Mesendoderm (in vitro differentiated cells): ENCODE measurements around the gene ST7.

Source experiments
- DNase-seq: peaks from one replicate; pipeline ENCODE4 v3.0.0; 2013
- H2AK5ac ChIP-seq: 2 replicates; pipeline ENCODE4 v1.6.1; 2013; ENCODE audit warnings: low read length, inconsistent platforms
- H2BK120ac ChIP-seq: 2 replicates; pipeline ENCODE4 v1.6.1; 2013; ENCODE audit warnings: low read depth, mild to moderate bottlenecking, low read length, moderate library complexity, mixed read lengths
- H2BK15ac ChIP-seq: replicated peaks from 2 replicates; pipeline ENCODE4 v1.6.1; 2013; ENCODE audit warnings: low read depth, mild to moderate bottlenecking, moderate library complexity
- H2BK5ac ChIP-seq: 2 replicates; pipeline ENCODE4 v1.6.1; 2013; ENCODE audit warnings: low read length, inconsistent platforms
- H3K18ac ChIP-seq: 2 replicates; pipeline ENCODE4 v1.6.1; 2013; ENCODE audit warnings: mild to moderate bottlenecking, low read length, mixed read lengths
- H3K23ac ChIP-seq: one replicate; pipeline ENCODE4 v1.6.1; 2013; ENCODE audit warnings: low read length
- H3K27ac ChIP-seq: 2 replicates; pipeline ENCODE4 v1.5.1; 2013; ENCODE audit warnings: low read depth, mild to moderate bottlenecking, inconsistent platforms, low read length, moderate library complexity
- H3K27me3 ChIP-seq: 2 replicates; pipeline ENCODE4 v1.6.1; 2013; ENCODE audit warnings: low read length, control low read depth, mild to moderate bottlenecking, inconsistent platforms; ENCODE audit not compliant: insufficient read depth, poor library complexity
- H3K36me3 ChIP-seq: 2 replicates; pipeline ENCODE4 v1.6.1; 2013; ENCODE audit warnings: low read length, inconsistent platforms; ENCODE audit not compliant: control insufficient read depth, insufficient read depth
- H3K4ac ChIP-seq: one replicate; pipeline ENCODE4 v1.6.1; 2013; ENCODE audit warnings: low read depth, mild to moderate bottlenecking, low read length, moderate library complexity
- H3K4me1 ChIP-seq: 2 replicates; pipeline ENCODE4 v1.6.1; 2013; ENCODE audit warnings: low read depth, low read length, inconsistent platforms; ENCODE audit not compliant: control insufficient read depth
- H3K4me2 ChIP-seq: 2 replicates; pipeline ENCODE4 v1.6.1; 2013; ENCODE audit warnings: low read length
- H3K4me3 ChIP-seq: 2 replicates; pipeline ENCODE4 v1.5.1; 2013; ENCODE audit warnings: mild to moderate bottlenecking, low read length
- H3K56ac ChIP-seq: one replicate; pipeline ENCODE4 v1.6.1; 2013; ENCODE audit warnings: low read length
- H3K79me1 ChIP-seq: 2 replicates; pipeline ENCODE4 v1.6.1; 2013; ENCODE audit warnings: low read length, inconsistent platforms
- H3K79me2 ChIP-seq: 2 replicates; pipeline ENCODE4 v1.6.1; 2013; ENCODE audit warnings: mild to moderate bottlenecking, low read length; ENCODE audit not compliant: control insufficient read depth, insufficient read depth
- H3K9ac ChIP-seq: 2 replicates; pipeline ENCODE4 v1.6.1; 2013; ENCODE audit warnings: low read length, inconsistent platforms
- H4K5ac ChIP-seq: one replicate; pipeline ENCODE4 v1.6.1; 2013; ENCODE audit warnings: low read length
- H4K8ac ChIP-seq: one replicate; pipeline ENCODE4 v1.6.1; 2013; ENCODE audit warnings: low read depth, mild to moderate bottlenecking, control low read depth, low read length, moderate library complexity
- WGBS: extraction: QIAGEN DNeasy Blood & Tissue Kit; methylation state at CpG from one replicate; pipeline ENCODE4 v1.1.7; 2013; ENCODE audit warnings: low lambda C conversion rate, missing lambda C conversion rate; ENCODE audit not compliant: insufficient coverage; ENCODE audit errors: extremely low coverage; 5-methylcytosine and 5-hydroxymethylcytosine counted together

Gene ST7

DNA sequence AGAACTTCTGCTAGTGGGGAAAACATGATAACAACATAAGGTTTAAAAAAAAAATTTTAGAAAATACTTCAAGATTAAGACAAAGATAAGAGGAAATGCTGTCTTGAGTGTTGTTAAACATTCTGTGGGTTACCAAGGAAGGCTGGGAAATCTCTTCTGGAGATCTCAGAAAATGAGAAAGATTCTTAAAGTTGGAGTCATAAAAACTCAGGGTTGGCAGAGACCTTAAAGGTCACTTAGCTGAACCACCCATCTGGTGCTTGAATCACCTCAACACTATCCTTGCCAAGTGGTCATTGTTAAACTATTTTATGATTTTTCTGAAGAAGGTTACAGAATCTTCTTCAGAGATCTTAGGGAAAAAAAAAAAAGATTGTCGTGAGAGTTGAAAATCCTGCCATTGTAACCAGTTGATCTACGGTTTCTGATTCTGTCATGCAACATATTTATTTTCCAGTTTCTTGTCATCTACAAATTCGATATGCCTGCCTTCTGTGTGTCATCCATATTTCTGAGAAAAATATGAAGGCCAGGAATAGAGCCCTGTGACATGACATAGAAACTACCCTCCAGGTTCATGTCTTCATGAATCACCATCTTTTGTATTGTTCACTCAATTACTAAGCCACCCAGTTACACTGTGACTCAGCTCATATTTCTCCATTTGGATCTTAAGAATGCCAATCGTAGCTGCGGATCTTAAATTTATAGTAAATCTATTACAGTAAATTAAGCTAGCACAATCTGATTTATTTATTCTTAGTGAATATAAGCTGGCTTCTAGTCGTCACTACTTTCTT lies 179.2 kb downstream of the ST7 start:
- Histone ChIP-seq H3K18ac (no peak overlapping the region), H4K8ac (no peak overlapping the region), H3K36me3 (no peaks in the 10 kb centered on the region), H4K5ac (no peak overlapping the region), H3K79me1 (no peaks in the 10 kb centered on the region), H3K79me2 (no peaks in the 10 kb centered on the region), H3K9ac (no peak overlapping the region), H2AK5ac (no peak overlapping the region), H2BK5ac (no peak overlapping the region), H3K4me1 (no peaks in the 10 kb centered on the region), H2BK15ac (no peak overlapping the region), H3K27me3 (no peaks in the 10 kb centered on the region), H3K4ac (no peak overlapping the region), H3K4me2 (no peak overlapping the region), H2BK120ac (no peak overlapping the region), H3K23ac (no peak overlapping the region), H3K27ac (no peak overlapping the region), H3K4me3 (no peak overlapping the region), H3K56ac (no peak overlapping the region)
- WGBS, result no CpG with 5 or more reads among the region's 6 CpGs
- DNase-seq, result no peak

DNA sequence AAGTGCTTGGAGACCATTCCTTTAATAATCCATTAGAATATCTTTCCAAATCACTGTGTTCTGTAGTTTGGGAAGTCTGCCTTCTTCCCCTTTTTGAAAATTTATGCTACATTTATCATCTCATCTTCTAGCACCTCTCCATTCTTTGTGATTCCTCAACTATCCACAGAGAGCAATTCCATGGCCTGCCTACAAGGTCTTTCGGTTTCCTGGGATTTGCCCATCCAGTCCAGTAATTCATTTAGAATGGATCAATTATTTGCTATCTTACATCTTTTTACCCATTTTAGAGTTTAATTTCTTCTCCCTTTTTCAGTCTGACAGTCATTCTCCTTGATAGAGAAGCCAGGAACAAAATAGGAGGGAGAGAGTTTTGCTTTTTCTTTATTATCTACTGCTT lies 179.8 kb downstream of the ST7 start:
- no peak overlapping the region for H2AK5ac ChIP-seq
- no peak overlapping the region for H2BK5ac ChIP-seq
- no peak overlapping the region for H4K5ac ChIP-seq
- H3K79me1 ChIP-seq, result no peaks in the 10 kb centered on the region
- H2BK120ac ChIP-seq, result no peak overlapping the region
- H3K27me3 ChIP-seq, result no peaks in the 10 kb centered on the region
- H2BK15ac ChIP-seq, result no peak overlapping the region
- H3K4ac ChIP-seq, result no peak overlapping the region
- no peak overlapping the region for H4K8ac ChIP-seq
- H3K18ac ChIP-seq, result no peak overlapping the region
- H3K79me2 ChIP-seq, result no peaks in the 10 kb centered on the region
- no peak overlapping the region for H3K4me3 ChIP-seq
- no peak overlapping the region for H3K56ac ChIP-seq
- H3K9ac ChIP-seq, result no peak overlapping the region
- no peaks in the 10 kb centered on the region for H3K4me1 ChIP-seq
- H3K4me2 ChIP-seq, result no peak overlapping the region
- no peak overlapping the region for H3K27ac ChIP-seq
- H3K36me3 ChIP-seq, result no peaks in the 10 kb centered on the region
- no peak for DNase-seq
- no CpG with 5 or more reads among the region's 1 CpG for WGBS
- no peak overlapping the region for H3K23ac ChIP-seq

DNA sequence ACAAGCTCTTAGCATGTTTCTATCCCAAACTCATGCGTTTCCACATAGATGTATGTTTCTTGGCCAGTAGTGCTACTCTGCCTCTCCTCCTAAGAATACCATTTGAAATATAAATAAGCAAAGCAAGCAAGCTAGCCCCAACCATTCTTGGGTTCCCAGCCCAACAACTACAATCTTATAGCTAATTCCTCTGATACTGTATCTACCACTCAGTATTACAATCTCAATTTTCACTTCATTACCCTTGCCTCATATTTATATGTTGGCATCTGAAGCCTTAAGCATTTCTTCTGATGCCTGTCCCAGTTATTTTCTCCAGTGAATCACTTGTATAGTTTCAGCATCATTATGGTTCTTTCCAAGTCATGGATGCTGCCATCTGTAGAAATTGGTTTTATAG lies 181.1 kb downstream of the ST7 start:
- WGBS, result no CpG with 5 or more reads among the region's 1 CpG
- no peak overlapping the region for H3K4ac ChIP-seq
- no peak overlapping the region for H3K4me2 ChIP-seq

DNA sequence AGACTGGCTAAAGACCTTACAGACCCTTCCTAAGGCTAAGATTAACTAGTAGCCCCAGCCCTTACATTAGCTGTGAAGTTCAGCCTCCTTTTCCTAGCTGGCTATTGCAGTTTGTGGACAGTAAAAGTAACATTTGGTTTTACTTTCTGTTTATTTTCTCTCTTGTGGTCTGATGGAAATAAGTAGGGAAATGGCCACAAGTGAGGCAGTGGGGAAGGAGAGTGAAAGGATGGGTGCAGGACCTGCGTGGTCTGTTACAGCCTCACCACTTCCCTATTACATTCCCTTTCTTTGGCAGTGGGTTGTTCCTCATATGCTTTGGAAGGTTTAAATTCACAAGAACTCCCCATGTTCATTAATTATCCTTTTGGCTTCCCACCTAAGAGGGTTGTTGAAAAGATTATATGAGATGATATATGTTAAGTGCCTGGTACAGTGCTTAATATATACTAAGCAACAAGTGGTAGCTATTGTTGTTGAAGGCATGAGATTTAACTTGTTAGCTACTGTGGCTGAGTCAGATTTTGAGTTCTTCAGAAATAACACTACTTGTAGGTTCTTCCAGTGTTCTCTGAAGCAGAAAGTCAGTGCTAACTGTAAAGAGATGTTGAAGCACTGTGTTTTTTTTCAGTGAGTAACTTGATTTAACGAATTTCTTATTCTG lies 181.7 kb downstream of the ST7 start:
- no peaks in the 10 kb centered on the region for H3K27me3 ChIP-seq
- H2AK5ac ChIP-seq, result no peak overlapping the region
- no peak overlapping the region for H4K5ac ChIP-seq
- no peak overlapping the region for H4K8ac ChIP-seq
- no peak overlapping the region for H2BK15ac ChIP-seq
- no peak overlapping the region for H3K4ac ChIP-seq
- no peaks in the 10 kb centered on the region for H3K36me3 ChIP-seq
- WGBS, result no CpG with 5 or more reads among the region's 2 CpGs
- no peak overlapping the region for H3K18ac ChIP-seq
- no peaks in the 10 kb centered on the region for H3K79me2 ChIP-seq
- H3K9ac ChIP-seq, result no peak overlapping the region
- no peak overlapping the region for H2BK5ac ChIP-seq
- no peaks in the 10 kb centered on the region for H3K4me1 ChIP-seq
- no peak overlapping the region for H3K4me2 ChIP-seq
- no peak overlapping the region for H3K27ac ChIP-seq
- no peak for DNase-seq
- no peak overlapping the region for H3K56ac ChIP-seq
- no peaks in the 10 kb centered on the region for H3K79me1 ChIP-seq
- no peak overlapping the region for H3K23ac ChIP-seq
- no peak overlapping the region for H3K4me3 ChIP-seq
- H2BK120ac ChIP-seq, result no peak overlapping the region

More for the DNA sequence above, 181.1 kb downstream of the ST7 start:
- H2BK120ac ChIP-seq, result no peak overlapping the region
- H3K27me3 ChIP-seq, result no peaks in the 10 kb centered on the region
- no peak overlapping the region for H3K27ac ChIP-seq
- H2BK15ac ChIP-seq, result no peak overlapping the region
- no peak overlapping the region for H3K9ac ChIP-seq
- no peaks in the 10 kb centered on the region for H3K79me1 ChIP-seq
- no peak overlapping the region for H3K23ac ChIP-seq
- no peaks in the 10 kb centered on the region for H3K4me1 ChIP-seq
- no peak overlapping the region for H3K4me3 ChIP-seq
- H2BK5ac ChIP-seq, result no peak overlapping the region
- H4K5ac ChIP-seq, result no peak overlapping the region
- no peak overlapping the region for H3K18ac ChIP-seq
- no peak overlapping the region for H3K56ac ChIP-seq
- no peaks in the 10 kb centered on the region for H3K36me3 ChIP-seq
- H2AK5ac ChIP-seq, result no peak overlapping the region
- H4K8ac ChIP-seq, result no peak overlapping the region
- no peak for DNase-seq
- no peaks in the 10 kb centered on the region for H3K79me2 ChIP-seq

DNA sequence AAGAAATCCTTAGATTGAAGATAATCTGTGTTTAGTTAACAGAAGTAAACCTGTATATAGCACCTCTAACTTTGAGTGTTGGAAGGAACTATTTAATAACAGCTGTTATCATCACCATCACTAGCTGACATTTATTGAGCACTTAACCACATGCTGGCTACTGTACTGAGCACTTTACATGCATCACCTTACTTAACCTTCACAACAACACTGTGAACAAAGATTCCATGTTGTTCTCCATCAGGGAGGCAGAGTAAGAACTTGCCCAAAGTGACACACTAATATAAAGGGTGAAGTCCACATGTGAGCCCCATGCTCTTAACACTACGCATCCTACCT lies 182.2 kb downstream of the ST7 start:
- H3K4me3 ChIP-seq, result no peak overlapping the region
- no peak overlapping the region for H2BK15ac ChIP-seq
- no peak overlapping the region for H3K23ac ChIP-seq
- no peak overlapping the region for H3K27ac ChIP-seq
- H3K4me1 ChIP-seq, result no peaks in the 10 kb centered on the region
- H3K79me1 ChIP-seq, result no peaks in the 10 kb centered on the region
- no CpG with 5 or more reads among the region's 1 CpG for WGBS
- no peak overlapping the region for H3K18ac ChIP-seq
- no peak overlapping the region for H2BK120ac ChIP-seq
- H4K8ac ChIP-seq, result no peak overlapping the region
- no peak for DNase-seq
- no peak overlapping the region for H2BK5ac ChIP-seq
- no peak overlapping the region for H2AK5ac ChIP-seq
- no peak overlapping the region for H3K9ac ChIP-seq
- H3K56ac ChIP-seq, result no peak overlapping the region
- no peaks in the 10 kb centered on the region for H3K27me3 ChIP-seq
- no peaks in the 10 kb centered on the region for H3K36me3 ChIP-seq
- H4K5ac ChIP-seq, result no peak overlapping the region
- no peak overlapping the region for H3K4ac ChIP-seq
- no peak overlapping the region for H3K4me2 ChIP-seq
- no peaks in the 10 kb centered on the region for H3K79me2 ChIP-seq
